Endothelial cell of umbilical vein (primary cell): ENCODE data around the gene ULBP2. TPM values are rescaled to one million over a fixed set of nuclear protein-coding genes. Genes with fewer than 3 reads are reported as not detected.

Experiments used
- BruUV-seq: library from RNA; stranded (reverse); fragments of 400-500 nt; replicated peaks from 2 replicates; lab custom pipeline; 2021; lab: Mats Ljungman, UMichigan
- CTCF ChIA-PET: fragments of 300-600, 350-600 bp; sonication (Branson Sonifier 250); formaldehyde crosslinking; loops from one replicate; lab custom pipeline; 2021; ENCODE audit warnings: antibody characterized with exemption, inconsistent platforms; lab: Charles Lee
- POLR2A ChIA-PET: fragments of 300-600, 350-600 bp; sonication (Branson Sonifier 250); formaldehyde crosslinking; loops from one replicate; lab custom pipeline; 2021; ENCODE audit warnings: antibody characterized with exemption, inconsistent platforms; lab: Charles Lee
- DNase-seq: peaks from one replicate; pipeline ENCODE4 v3.0.0-alpha.2; 2011; ENCODE audit warnings: low read depth, low spot score
- FAIRE-seq: peaks from 2 replicates; lab custom pipeline; 2011; peaks lifted over from hg19 to GRCh38; lab: Jason Lieb, UNC
- H2AFZ ChIP-seq: 2 replicates; pipeline ENCODE4 v1.6.0; 2012; ENCODE audit warnings: low read depth, low read length, control low read depth, inconsistent platforms
- H3K27ac ChIP-seq: 2 replicates; pipeline ENCODE4 v1.5.1; 2011; ENCODE audit warnings: low read depth, mild to moderate bottlenecking, control low read depth, low read length, moderate library complexity; ENCODE audit not compliant: insufficient read depth
- H3K27me3 ChIP-seq, 2 experiments: 2 replicates each; pipeline versions ENCODE4 v1.6.0 to v1.6.1; 2011; ENCODE audit warnings: low read length in 2 of 2, mixed read lengths in 1 of 2; ENCODE audit not compliant: control insufficient read depth in 2 of 2, insufficient read depth in 2 of 2
- H3K36me3 ChIP-seq, 2 experiments: 2 replicates in 1 of 2; 3 replicates in 1 of 2; pipeline ENCODE4 v1.5.1; 2011; ENCODE audit warnings: low read length in 2 of 2, mild to moderate bottlenecking in 1 of 2, moderate library complexity in 1 of 2; ENCODE audit not compliant: control insufficient read depth in 2 of 2, insufficient read depth in 2 of 2; ENCODE audit errors: extremely low read depth in 1 of 2
- H3K4me1 ChIP-seq: 3 replicates; pipeline ENCODE4 v1.5.1; 2011; ENCODE audit warnings: mild to moderate bottlenecking, low read length; ENCODE audit not compliant: control insufficient read depth, insufficient read depth; ENCODE audit errors: extremely low read depth
- H3K4me2 ChIP-seq: 2 replicates; pipeline ENCODE4 v1.6.1; 2011; ENCODE audit warnings: low read length, control low read depth, mixed read lengths; ENCODE audit not compliant: insufficient read depth
- H3K4me3 ChIP-seq, 3 experiments: fragments of 200-600 bp in 1 of 3; sonication (generic), shearing (Covaris generic) in 1 of 3; replicated peaks in 1 of 3; 2 replicates each; pipeline ENCODE4 v1.5.1; 2011 to 2016; ENCODE audit warnings: control low read depth in 3 of 3, low read length in 3 of 3, mild to moderate bottlenecking in 2 of 3, inconsistent platforms in 1 of 3, low read depth in 1 of 3, moderate library complexity in 1 of 3; ENCODE audit not compliant: insufficient read depth in 1 of 3
- H3K79me2 ChIP-seq: 2 replicates; pipeline ENCODE4 v1.6.0; 2012; ENCODE audit warnings: low read length, inconsistent platforms; ENCODE audit not compliant: control insufficient read depth, insufficient read depth
- H3K9ac ChIP-seq: replicated peaks from 2 replicates; pipeline ENCODE3; 2011; ENCODE audit warnings: low read length, control low read depth; ENCODE audit not compliant: insufficient read depth; ENCODE audit errors: extremely low read depth
- H3K9me1 ChIP-seq: replicated peaks from 3 replicates; pipeline ENCODE4 v1.6.0; 2011; ENCODE audit warnings: mild to moderate bottlenecking, low read length; ENCODE audit not compliant: control insufficient read depth, insufficient read depth; ENCODE audit errors: extremely low read depth
- H3K9me3 ChIP-seq: replicated peaks from 2 replicates; pipeline ENCODE4 v1.5.1; 2012; ENCODE audit warnings: low read length, inconsistent platforms; ENCODE audit not compliant: control insufficient read depth, insufficient read depth
- H4K20me1 ChIP-seq: replicated peaks from 2 replicates; pipeline ENCODE3; 2011; ENCODE audit warnings: mild to moderate bottlenecking, low read length; ENCODE audit not compliant: control insufficient read depth, insufficient read depth; ENCODE audit errors: extremely low read depth
- CTCF ChIP-seq, 2 donors: IDR thresholded peaks; 1 replicate in 1 of 2; 2 replicates in 1 of 2; pipeline ENCODE4 v1.5.1; 2011; ENCODE audit warnings: low read length in 2 of 2, mild to moderate bottlenecking in 2 of 2, moderate library complexity in 2 of 2, control low read depth in 1 of 2, inconsistent platforms in 1 of 2, low read depth in 1 of 2; ENCODE audit not compliant: insufficient read depth in 1 of 2; ENCODE audit errors: extremely low read depth in 1 of 2
- EZH2 ChIP-seq: IDR thresholded peaks from 2 replicates; pipeline ENCODE4 v1.6.1; 2012; ENCODE audit warnings: borderline replicate concordance, low read depth, mild to moderate bottlenecking, moderate library complexity, low read length, inconsistent platforms; ENCODE audit not compliant: severe bottlenecking
- FOS ChIP-seq: IDR thresholded peaks from 2 replicates; pipeline ENCODE4 v1.6.1; 2011; ENCODE audit warnings: mild to moderate bottlenecking, low read length, moderate library complexity, borderline replicate concordance; ENCODE audit not compliant: insufficient read depth
- GATA2 ChIP-seq: IDR thresholded peaks from 2 replicates; pipeline ENCODE4 v1.7.0; 2011; ENCODE audit warnings: low read depth, mild to moderate bottlenecking, moderate library complexity, mixed read lengths, low read length; ENCODE audit not compliant: insufficient read length, insufficient read depth
- JUN ChIP-seq: IDR thresholded peaks from 2 replicates; pipeline ENCODE4 v1.6.1; 2011; ENCODE audit warnings: borderline replicate concordance, low read depth; ENCODE audit not compliant: insufficient read length, insufficient read depth
- MAX ChIP-seq: IDR thresholded peaks from 2 replicates; pipeline ENCODE4 v1.6.1; 2011; ENCODE audit not compliant: insufficient read depth, insufficient read length
- MYC ChIP-seq: IDR thresholded peaks from one replicate; pipeline ENCODE4 v1.6.1; 2011; ENCODE audit warnings: mild to moderate bottlenecking, low read depth, low read length
- POLR2A ChIP-seq: IDR thresholded peaks from 2 replicates; pipeline ENCODE4 v1.6.1; 2012; ENCODE audit warnings: low read depth, mild to moderate bottlenecking, control low read depth, low read length
- POLR2AphosphoS5 ChIP-seq: IDR thresholded peaks from 2 replicates; pipeline ENCODE4 v1.6.1; 2012; ENCODE audit warnings: low read depth, mild to moderate bottlenecking, control low read depth, low read length, moderate library complexity; ENCODE audit not compliant: insufficient read depth
- dilution Hi-C: fragments of 300-500 bp; cut with MboI; formaldehyde crosslinking; loops from one replicate; pipeline ENCODE4 v1.15.0; 2019; ENCODE audit warnings: low sequenced_read_pairs; ENCODE audit not compliant: extremely low pct_ligation_motif_present
- intact Hi-C: fragments of 100-400 bp; cut with micrococcal nuclease; formaldehyde crosslinking; loops from one replicate; pipeline ENCODE4 v1.10.0; 2022
- polyA plus RNA-seq, 4 experiments: library from polyadenylated mRNA; depleted of rRNA in 3 of 4; stranded (reverse) in 3 of 4; unstranded in 1 of 4; fragments of >200 nt; gene quantifications; 2 replicates each; pipeline versions ENCODE4 v1.2.1 to v1.2.3, GENCODE V29; 2011 to 2012; ENCODE audit warnings: missing spikeins in 1 of 4
- total RNA-seq: library from RNA; stranded (reverse); gene quantifications from 2 replicates; pipeline ENCODE4 v1.2.3, GENCODE V29; 2021

Gene ULBP2
- total and polyA plus RNA-seq, 2 donors (not counting 3 experiments of a cell fraction or from before 2014, with no cell fraction given): 7.0 to 22.8 TPM

GRCh38 chr6:149962461-149963211 lies 20.8 kb downstream of the ULBP2 start:
- no peak for TF ChIP-seq CTCF (IDR thresholded peaks at IDR 0.05; ENCODE audit: extremely low read depth in 1 of 2, insufficient read depth in 1 of 2, low read depth in 1 of 2, low read length in 2 of 2)
- TF ChIP-seq POLR2A: no peak
- TF ChIP-seq POLR2AphosphoS5: no peak
- no peak for TF ChIP-seq GATA2
- TF ChIP-seq EZH2: no peak
- no peak for TF ChIP-seq JUN
- TF ChIP-seq MAX: no peak
- TF ChIP-seq FOS: no peak
- no peak for TF ChIP-seq MYC
- Histone ChIP-seq H3K9me1 (no peaks in the 10 kb centered on the region), H4K20me1 (no peaks in the 10 kb centered on the region), H3K9ac (no peak overlapping the region), H2AFZ (peak overlapping the region; percentile 95), H3K4me2 (peak overlapping the region; percentile 66), H3K36me3 (no peaks in the 10 kb centered on the region), H3K4me1 (peaks cover 24% of the 10 kb centered on the region), H3K27me3 (peaks cover 12 to 31% of the 10 kb centered on the region in 2 experiments), H3K9me3 (no peaks in the 10 kb centered on the region), H3K4me3 (no peak overlapping the region), H3K79me2 (no peaks in the 10 kb centered on the region), H3K27ac (no peak overlapping the region)
- CTCF ChIA-PET: no interaction called here
- dilution Hi-C loops: no loop called here
- DNase-seq (no peak), FAIRE-seq (no peak)
- intact Hi-C loops: loop anchor here (2.0 kb wide), 1 partner anchor 28 kb away; no protein-coding TSS in a partner anchor
- POLR2A ChIA-PET: no interaction called here
- BruUV-seq: no TSS peak
